Hepatic stellate cell (primary cell): ENCODE results near the gene RND3.

ENCODE experiments used
- DNase-seq: peaks from one replicate; pipeline ENCODE4 v3.0.0; 2011; ENCODE audit warnings: low spot score

Gene RND3

GRCh38 chr2:150476286-150476685 is 11.2 kb downstream of the RND3 start:
- DNase-seq = no peak

DNA sequence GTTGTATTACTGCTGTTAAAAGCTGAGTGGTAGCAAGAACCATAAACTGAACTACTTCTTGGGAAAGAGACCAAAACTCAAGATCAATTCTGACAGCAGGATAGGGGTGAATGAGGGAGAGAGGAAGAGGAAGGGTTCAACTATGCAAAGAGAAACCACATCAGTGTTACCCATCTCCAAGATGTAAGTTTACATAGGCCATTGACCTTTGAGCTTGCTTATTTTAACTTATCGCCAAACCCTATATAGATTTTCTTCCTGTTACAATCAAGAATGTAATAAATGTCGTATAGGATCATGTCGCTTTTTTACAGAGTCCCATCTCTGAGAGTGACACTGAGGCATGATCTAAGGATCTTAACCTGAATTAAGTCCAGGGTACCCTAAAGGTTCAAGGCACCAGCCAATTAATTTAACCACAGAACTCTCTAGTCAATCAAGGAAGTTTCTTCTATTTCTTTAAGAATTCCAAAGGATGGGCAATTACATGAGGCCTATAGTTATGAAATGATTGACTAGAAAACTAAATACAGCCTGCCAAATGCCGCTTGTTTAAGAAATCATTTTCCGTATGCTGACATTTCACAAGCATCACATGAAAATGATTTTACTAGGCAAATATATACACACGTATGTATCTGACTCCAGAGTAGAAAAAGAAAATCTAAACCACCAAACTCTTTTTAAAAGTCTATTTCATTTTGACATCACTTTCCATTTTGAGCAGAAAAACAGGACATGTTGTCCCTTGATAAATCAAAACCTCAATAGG is 11.8 kb downstream of the RND3 start:
- no peak for DNase-seq

DNA sequence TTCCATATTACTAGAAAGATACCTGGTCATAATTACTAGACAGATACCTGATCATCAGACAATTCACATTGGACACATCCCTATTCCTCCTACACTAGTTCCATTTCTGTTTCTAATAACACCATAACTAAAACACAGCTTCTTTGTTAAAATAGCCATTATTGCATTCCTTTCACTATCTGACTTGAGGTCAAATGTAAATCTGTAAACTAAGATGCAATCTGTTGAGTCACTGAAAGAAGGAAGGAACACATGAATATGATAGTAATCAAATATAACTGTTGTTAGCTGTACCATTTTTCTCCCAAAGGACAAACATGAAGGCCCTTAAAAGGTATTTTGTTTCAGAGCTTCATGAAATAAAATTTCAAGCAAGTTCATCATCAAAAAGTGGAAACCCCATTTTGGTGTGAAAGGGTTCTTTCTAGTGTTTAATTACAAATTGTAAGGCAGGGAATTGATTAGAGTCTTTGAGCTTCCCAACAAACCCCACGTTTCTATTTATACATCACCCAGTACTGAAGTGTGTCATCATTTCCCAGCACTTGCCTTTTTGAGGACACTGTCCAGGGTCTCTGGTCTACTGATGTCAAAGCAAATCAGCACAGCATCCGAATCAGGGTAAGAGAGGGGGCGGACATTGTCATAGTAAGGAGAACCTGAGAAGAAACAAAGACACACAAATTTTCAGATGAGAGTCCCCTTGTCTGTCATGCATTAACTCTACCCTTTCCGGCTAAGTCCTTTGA is 13.0 kb downstream of the RND3 start:
- no peak for DNase-seq

GRCh38 chr2:150473767-150474166 is 13.7 kb downstream of the RND3 start:
- no peak for DNase-seq

- DNase-seq = peak; percentile 36
Observed at GRCh38 chr2:150472511-150472899, 15.0 kb downstream of the RND3 start.

DNA sequence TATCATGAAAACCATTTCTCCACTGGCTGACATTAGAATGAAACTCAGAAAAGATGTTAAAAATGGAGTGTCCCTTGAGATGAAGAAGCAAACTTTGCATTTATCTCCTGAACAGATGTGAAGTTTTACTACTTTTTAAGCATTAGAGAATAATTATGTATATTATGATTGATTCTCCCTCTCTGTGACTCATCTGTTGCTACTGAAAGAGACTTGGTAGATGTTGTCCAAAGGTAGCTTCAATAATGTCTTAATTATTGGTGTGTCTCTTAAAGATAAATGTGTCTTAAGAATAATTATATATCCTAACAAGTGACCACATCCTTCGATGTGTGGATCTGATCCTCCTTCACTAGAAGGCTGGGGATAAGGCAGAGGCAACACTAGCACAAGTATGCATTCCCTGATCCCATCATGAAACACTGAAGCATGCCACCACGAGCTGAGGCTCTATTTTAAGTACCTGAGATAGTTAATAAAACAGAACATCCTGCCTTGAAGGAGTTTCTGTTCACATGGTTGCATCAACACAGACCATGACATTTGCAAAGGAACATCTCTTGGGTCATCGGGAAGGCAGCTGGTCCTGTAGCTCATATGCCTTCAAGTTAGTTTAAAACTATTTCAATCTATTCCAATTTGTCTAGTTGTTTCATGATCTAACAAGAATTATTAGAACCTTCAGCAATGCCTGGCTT is 15.5 kb downstream of the RND3 start:
- DNase-seq = no peak

GRCh38 chr2:150470435-150470834 is 17.0 kb downstream of the RND3 start:
- no peak for DNase-seq

GRCh38 chr2:150469706-150470274 is 17.7 kb downstream of the RND3 start:
- DNase-seq = no peak

GRCh38 chr2:150468350-150468960 is 19.0 kb downstream of the RND3 start:
- DNase-seq = no peak

GRCh38 chr2:150467621-150467963 is 19.9 kb downstream of the RND3 start:
- no peak for DNase-seq

- DNase-seq = no peak
Observed at GRCh38 chr2:150466741-150467620, 20.5 kb downstream of the RND3 start.

DNA sequence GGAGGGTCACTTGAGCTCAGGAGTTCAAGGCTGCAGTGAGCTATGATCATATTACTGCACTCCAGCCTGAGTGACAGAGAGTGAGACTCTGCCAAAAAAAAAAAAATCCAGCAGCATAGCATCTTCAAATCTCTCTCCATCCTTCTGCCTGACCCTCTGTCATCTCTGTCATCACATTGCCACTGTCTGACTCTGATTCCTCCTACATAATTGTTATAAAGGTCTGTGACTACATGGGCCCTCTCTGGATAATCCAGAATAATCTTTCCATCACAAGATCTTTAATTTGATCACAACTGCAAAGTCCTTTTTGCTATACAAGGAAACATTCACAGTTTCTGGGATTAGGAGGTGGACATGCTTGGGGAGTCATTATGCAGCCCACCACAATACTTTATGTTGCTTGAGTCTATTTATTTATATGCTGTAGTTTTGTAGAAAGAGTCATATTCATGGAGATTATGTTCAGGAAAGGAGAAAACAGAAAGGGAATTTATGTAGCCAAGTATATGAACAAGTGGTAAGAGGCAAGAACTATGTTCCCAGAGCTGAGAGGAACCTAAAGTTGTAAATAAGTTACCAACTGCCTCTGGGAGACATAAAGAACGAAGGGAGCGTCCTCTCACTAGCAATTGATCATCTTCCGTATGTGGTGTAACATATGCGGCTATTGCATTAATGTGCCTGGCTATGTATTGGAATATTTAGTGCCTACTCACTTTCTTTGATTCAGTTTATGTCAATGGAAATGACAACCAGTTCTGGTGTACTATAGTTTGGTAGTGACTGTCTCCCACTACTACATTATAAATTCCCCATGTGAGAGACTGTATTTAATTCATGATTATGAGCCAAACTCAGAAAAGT is 21.5 kb downstream of the RND3 start:
- no peak for DNase-seq

GRCh38 chr2:150464986-150465385 is 22.5 kb downstream of the RND3 start:
- no peak for DNase-seq

- DNase-seq = no peak
Observed at GRCh38 chr2:150464270-150464669, 23.2 kb downstream of the RND3 start.

- DNase-seq = no peak
Observed at GRCh38 chr2:150462770-150463169, 24.7 kb downstream of the RND3 start.

- no peak for DNase-seq
Observed at GRCh38 chr2:150459281-150459680, 28.2 kb downstream of the RND3 start.

DNA sequence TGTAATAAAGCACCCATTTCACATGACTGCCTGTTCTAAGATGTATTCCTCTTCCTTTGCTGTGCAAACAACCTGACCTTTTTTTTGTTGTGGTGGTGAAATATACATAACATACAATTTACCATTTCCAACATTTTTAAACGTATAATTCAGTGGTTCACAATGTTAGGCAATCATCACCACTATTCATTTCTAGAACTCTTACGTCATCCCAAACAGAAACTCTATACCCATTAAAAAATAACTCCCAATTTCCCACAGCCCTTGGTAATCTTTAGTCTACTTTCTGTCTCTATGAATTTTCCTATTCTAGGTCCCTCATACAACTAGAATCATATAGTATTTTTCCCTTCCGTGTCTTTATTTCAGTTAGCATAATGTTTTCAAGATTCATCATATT is 36.7 kb downstream of the RND3 start:
- no peak for DNase-seq

DNA sequence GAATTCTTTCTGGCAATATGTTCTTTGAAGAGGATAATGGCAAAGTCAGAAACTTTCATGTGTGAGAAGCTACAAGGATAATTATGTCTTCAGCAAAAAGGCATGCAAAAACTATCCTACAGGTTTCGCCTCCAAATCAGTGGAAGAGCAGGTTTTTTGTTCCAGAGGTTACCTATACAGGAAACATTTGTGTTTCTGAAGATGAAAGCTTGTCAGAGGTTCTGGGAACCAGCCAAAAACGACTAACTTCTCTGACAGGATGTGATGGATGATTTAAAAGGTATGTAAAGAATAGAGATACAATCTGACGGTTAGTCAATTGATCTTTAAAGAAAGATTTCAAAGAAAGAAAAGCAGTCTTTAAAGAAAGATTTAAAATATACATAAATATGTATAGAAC is 37.6 kb downstream of the RND3 start:
- DNase-seq = no peak

GRCh38 chr2:150445398-150445797 is 42.1 kb downstream of the RND3 start:
- no peak for DNase-seq

DNA sequence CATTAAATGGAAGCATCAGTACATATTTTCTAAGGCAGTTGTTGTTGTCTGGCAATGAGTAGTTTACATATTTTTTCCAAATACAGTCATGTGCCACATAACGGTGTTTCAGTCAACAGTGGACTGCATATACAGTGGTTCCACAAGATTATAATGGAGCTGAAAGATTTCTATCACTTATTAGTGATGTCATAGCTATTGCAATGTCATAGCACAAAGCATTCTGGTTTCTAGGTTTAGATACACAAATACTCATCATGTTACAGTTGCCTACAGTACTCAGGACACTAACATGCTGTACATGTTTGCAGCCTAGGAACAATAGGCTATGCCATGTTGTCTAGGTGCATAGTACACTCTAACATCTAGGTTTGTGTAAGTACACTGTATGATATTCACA is 45.0 kb downstream of the RND3 start:
- DNase-seq = no peak
